GM18498 (cell line): ENCODE data around the gene TNFRSF17.

Source experiments
- ATAC-seq: cut with Tn5 transposase; IDR thresholded peaks from one replicate; pipeline ENCODE4 v1.9.1; 2021; ENCODE audit warnings: mild to moderate bottlenecking, moderate library complexity; ENCODE audit not compliant: unreplicated experiment

Gene TNFRSF17

DNA sequence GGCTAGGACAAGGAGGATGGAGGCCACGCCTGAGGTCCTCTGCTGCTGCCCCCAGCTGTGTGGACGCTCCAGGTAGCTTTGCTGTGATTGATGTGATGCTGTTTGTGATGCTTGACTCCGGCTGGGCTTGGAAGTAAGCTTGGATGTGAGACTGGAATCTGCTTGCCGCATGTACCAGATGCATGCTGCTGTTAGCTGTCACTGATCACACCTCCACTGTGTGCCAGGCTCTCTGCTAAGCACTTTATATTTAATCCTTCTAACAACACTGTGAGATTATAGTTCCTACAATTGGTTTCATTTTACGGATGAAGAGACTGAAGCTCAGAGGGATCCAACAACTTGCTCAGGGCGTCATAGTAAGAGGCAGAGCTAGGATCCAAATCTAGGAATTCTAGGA lies 35.0 kb downstream of the TNFRSF17 start:
- ATAC-seq, result no peak

- ATAC-seq, result no peak
These were observed 37.5 kb downstream of the TNFRSF17 start for GRCh38 chr16:12002447-12003006.

DNA sequence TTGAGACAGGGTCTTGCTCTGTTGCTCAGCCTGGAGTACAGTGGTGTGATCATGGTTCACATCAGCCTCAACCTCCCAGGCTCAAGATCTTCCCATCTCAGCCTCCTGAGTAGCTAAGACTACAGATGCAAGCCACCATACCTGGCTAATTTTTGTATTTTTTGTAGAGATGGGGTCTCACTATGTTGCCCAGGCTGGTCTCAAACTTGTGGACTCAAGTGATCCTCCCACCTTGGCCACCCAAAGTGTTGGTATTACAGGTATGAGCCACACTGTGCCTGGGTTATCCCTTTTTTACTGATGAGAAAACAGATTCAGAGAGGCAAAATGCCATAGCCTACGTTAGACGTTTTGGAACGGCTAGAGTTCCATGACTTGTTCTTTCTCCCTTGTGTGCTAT lies 41.6 kb downstream of the TNFRSF17 start:
- ATAC-seq, result no peak

DNA sequence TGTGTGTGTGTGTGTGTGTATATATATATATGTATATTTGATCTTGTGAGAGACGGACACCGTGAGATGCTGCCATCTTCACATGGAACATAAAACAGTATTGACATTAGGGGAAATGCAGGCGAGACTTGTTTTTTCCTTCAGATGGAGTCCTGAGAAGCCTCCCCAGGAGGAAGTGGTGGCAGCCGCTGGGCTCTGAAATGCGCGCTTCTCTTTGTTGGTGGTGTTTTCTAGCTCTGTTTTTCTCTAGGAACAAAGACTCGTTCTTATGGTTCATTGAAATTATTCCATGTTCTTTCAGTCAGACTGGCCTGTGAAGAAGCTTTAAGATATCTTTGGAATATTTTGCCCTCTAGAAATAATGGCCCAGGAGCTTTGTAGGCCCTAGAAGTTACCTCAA lies 44.5 kb downstream of the TNFRSF17 start:
- no peak for ATAC-seq

DNA sequence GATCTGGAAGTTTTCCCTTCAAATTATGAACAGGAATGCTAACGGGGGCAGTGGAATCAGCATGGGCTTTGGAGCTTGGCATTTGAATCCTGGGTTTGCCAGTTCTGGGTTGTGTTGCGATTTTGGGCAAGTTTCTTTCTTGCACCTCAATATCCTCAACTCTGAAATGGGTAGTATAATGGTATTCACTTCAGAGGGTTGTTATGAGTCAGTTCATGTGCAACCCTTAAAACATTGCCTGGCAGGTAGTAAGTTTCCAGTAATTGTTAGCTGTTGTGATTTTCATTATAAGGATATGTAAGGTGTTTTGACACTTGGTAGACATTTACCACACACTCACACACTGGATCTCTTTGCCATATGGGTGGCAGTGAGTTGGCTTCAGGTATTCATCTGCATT lies 44.9 kb downstream of the TNFRSF17 start:
- no peak for ATAC-seq

- no peak for ATAC-seq
These were observed 45.6 kb downstream of the TNFRSF17 start for GRCh38 chr16:12010388-12011251.

DNA sequence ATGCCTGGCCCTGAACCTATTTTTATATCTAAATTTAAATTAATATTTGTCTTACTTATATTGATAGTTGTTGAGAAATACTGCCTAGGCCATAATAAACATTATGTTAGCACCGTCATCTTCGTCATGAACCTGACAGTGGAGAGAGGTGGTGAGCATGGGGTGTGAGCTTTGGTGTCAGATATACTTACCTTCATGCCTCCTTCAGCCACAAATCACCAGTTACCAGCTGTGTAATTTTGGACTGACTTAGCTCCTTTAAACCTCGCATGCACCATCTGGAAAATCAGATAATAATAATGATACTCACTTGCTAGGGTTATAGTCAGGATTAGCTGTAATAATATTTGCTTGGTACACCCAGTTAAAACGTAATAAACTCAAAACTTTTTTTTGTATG lies 46.6 kb downstream of the TNFRSF17 start:
- ATAC-seq, result no peak

GRCh38 chr16:12016291-12016947 lies 51.4 kb downstream of the TNFRSF17 start:
- no peak for ATAC-seq

- ATAC-seq, result no peak
These were observed 52.5 kb downstream of the TNFRSF17 start for GRCh38 chr16:12017558-12017957.
